Neural cell (in vitro differentiated cells): ENCODE measurements around the gene MRPL48. TPM values are rescaled to one million over a fixed set of nuclear protein-coding genes. Genes with fewer than 3 reads are reported as not detected.
A peak's percentile ranks its signal among the peaks of the same experiment; 100 is the strongest.
"Not testable (repeated sequence)": the region's sequence is repeated elsewhere in the genome, so short reads cannot be mapped to it uniquely, and the experiment has no call there.

Experiments
- H2AFZ ChIP-seq: fragments of 200-600, 300-800 bp; sonication (generic), shearing (Covaris generic); 2 replicates; pipeline ENCODE4 v1.6.0; 2014; ENCODE audit warnings: low read depth, mild to moderate bottlenecking, antibody characterized with exemption, low read length, moderate library complexity
- H3F3A ChIP-seq: fragments of 200-600 bp; shearing (Covaris generic); 2 replicates; pipeline ENCODE4 v1.6.1; 2016; ENCODE audit warnings: mild to moderate bottlenecking, moderate library complexity, mixed read lengths, antibody characterized with exemption, low read length; ENCODE audit not compliant: insufficient read depth, poor library complexity, severe bottlenecking
- H3K27ac ChIP-seq: fragments of 200-600, 300-800 bp; sonication (generic), shearing (Covaris generic); 2 replicates; pipeline ENCODE4 v1.5.1; 2014; ENCODE audit warnings: mild to moderate bottlenecking, low read length, moderate library complexity
- H3K27me3 ChIP-seq: fragments of 300-800, 200-600 bp; sonication (generic), shearing (Covaris generic); 2 replicates; pipeline ENCODE4 v1.6.0; 2014; ENCODE audit warnings: mild to moderate bottlenecking, low read depth, low read length, moderate library complexity; ENCODE audit not compliant: insufficient read depth
- H3K36me3 ChIP-seq: fragments of 300-800, 200-600 bp; sonication (generic), shearing (Covaris generic); 2 replicates; pipeline ENCODE4 v1.5.1; 2014; ENCODE audit warnings: mild to moderate bottlenecking, antibody characterized with exemption, low read length, moderate library complexity; ENCODE audit not compliant: insufficient read depth
- H3K4me2 ChIP-seq: fragments of 300-800, 200-600 bp; sonication (generic), shearing (Covaris generic); 2 replicates; pipeline ENCODE4 v1.6.0; 2014; ENCODE audit warnings: mild to moderate bottlenecking, low read length
- H3K4me3 ChIP-seq: fragments of 300-800, 200-600 bp; sonication (generic), shearing (Covaris generic); 2 replicates; pipeline ENCODE4 v1.5.1; 2014; ENCODE audit warnings: mild to moderate bottlenecking, low read length, moderate library complexity
- H3K79me2 ChIP-seq: fragments of 200-600 bp; shearing (Covaris generic); replicated peaks from 2 replicates; pipeline ENCODE4 v1.6.0; 2014; ENCODE audit warnings: mild to moderate bottlenecking, low read length, moderate library complexity; ENCODE audit not compliant: insufficient read depth
- H3K9ac ChIP-seq: fragments of 300-800, 200-600 bp; sonication (generic), shearing (Covaris generic); 2 replicates; pipeline ENCODE4 v1.6.1; 2016; ENCODE audit warnings: mild to moderate bottlenecking, low read length, mixed read lengths
- H3K9me2 ChIP-seq: fragments of 200-600 bp; shearing (Covaris generic); 2 replicates; pipeline ENCODE4 v1.6.1; 2016; ENCODE audit warnings: mild to moderate bottlenecking, low read length, mixed read lengths; ENCODE audit not compliant: insufficient read depth
- H3K9me3 ChIP-seq: fragments of 200-600, 300-800 bp; sonication (generic), shearing (Covaris generic); 2 replicates; pipeline ENCODE4 v1.6.1; 2016; ENCODE audit warnings: mild to moderate bottlenecking, mixed run types, low read length, moderate library complexity, mixed read lengths
- H4K20me1 ChIP-seq: fragments of 200-600 bp; shearing (Covaris generic); 2 replicates; pipeline ENCODE4 v1.6.1; 2016; ENCODE audit warnings: mild to moderate bottlenecking, mixed run types; ENCODE audit not compliant: insufficient read depth
- EP300 ChIP-seq: fragments of 450-650 bp; conservative IDR thresholded peaks from 2 replicates; pipeline ENCODE4 v1.6.1; 2014; ENCODE audit warnings: antibody characterized with exemption, mild to moderate bottlenecking, moderate library complexity; ENCODE audit not compliant: poor library complexity, severe bottlenecking
- EZH2 ChIP-seq: fragments of 200-600, 300-800 bp; shearing (Covaris generic), sonication (generic); IDR thresholded peaks from 2 replicates; pipeline ENCODE4 v1.6.1; 2014; ENCODE audit warnings: antibody characterized with exemption, low read length, borderline replicate concordance, mild to moderate bottlenecking; ENCODE audit not compliant: insufficient read depth, poor library complexity, severe bottlenecking
- MXI1 ChIP-seq: fragments of 450-650 bp; conservative IDR thresholded peaks from 2 replicates; pipeline ENCODE4 v1.6.1; 2014; ENCODE audit warnings: antibody characterized with exemption, mild to moderate bottlenecking; ENCODE audit not compliant: poor library complexity, severe bottlenecking
- POLR2AphosphoS5 ChIP-seq: IDR thresholded peaks from 2 replicates; pipeline ENCODE4 v1.6.1; 2012
- RAD21 ChIP-seq: fragments of 450-650 bp; conservative IDR thresholded peaks from 2 replicates; pipeline ENCODE4 v1.6.1; 2014; ENCODE audit warnings: antibody characterized with exemption, mild to moderate bottlenecking, moderate library complexity
- SMC3 ChIP-seq: fragments of 450-650 bp; conservative IDR thresholded peaks from 2 replicates; pipeline ENCODE4 v1.6.1; 2014; ENCODE audit warnings: antibody characterized with exemption, mild to moderate bottlenecking, moderate library complexity; ENCODE audit not compliant: poor library complexity
- TAF1 ChIP-seq: IDR thresholded peaks from 2 replicates; pipeline ENCODE4 v1.6.1; 2012; ENCODE audit warnings: low read depth
- polyA plus RNA-seq: library from polyadenylated mRNA; depleted of rRNA; stranded (reverse); fragments of >200 nt; gene quantifications from 2 replicates; pipeline ENCODE4 v1.2.3, GENCODE V29; 2014
- TF ChIP-seq, protein P1 (sequence below): fragments of 450-650 bp; IDR thresholded peaks from 2 replicates; pipeline ENCODE4 v1.5.1; 2014; ENCODE audit warnings: antibody characterized with exemption, mild to moderate bottlenecking, moderate library complexity; ENCODE audit not compliant: poor library complexity, severe bottlenecking
- TF ChIP-seq, protein P2 (sequence below): IDR thresholded peaks from 2 replicates; pipeline ENCODE4 v1.6.1; 2012; ENCODE audit warnings: borderline replicate concordance

Gene MRPL48
- polyA plus RNA-seq, 1 donor from 2014 or later: 98.3 TPM

DNA sequence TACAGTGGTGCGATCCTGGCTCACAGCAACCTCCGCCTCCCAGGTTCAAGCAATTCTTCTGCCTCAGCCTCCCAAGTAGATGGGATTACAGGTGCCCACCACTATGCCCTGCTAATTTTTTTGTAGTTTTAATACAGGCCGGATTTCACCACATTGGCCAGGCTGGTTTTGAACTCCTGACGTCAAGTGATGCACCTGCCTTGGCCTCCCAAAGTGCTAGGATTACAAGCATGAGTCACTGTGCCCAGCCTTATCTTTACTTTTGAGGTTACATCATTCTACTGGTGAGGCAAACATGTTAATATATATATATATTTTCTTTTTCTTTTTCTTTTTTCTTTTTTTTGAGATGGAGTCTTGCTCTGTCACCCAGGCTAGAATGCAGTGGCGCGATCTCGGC, 16.9 kb upstream of the MRPL48 start:
- H3K36me3 ChIP-seq, H3K4me2 ChIP-seq, H3K9ac ChIP-seq, H3K4me3 ChIP-seq, H2AFZ ChIP-seq, H3K9me2 ChIP-seq, H4K20me1 ChIP-seq, H3K9me3 ChIP-seq, H3K27me3 ChIP-seq, H3K27ac ChIP-seq, H3F3A ChIP-seq, H3K79me2 ChIP-seq: not testable (repeated sequence)

DNA sequence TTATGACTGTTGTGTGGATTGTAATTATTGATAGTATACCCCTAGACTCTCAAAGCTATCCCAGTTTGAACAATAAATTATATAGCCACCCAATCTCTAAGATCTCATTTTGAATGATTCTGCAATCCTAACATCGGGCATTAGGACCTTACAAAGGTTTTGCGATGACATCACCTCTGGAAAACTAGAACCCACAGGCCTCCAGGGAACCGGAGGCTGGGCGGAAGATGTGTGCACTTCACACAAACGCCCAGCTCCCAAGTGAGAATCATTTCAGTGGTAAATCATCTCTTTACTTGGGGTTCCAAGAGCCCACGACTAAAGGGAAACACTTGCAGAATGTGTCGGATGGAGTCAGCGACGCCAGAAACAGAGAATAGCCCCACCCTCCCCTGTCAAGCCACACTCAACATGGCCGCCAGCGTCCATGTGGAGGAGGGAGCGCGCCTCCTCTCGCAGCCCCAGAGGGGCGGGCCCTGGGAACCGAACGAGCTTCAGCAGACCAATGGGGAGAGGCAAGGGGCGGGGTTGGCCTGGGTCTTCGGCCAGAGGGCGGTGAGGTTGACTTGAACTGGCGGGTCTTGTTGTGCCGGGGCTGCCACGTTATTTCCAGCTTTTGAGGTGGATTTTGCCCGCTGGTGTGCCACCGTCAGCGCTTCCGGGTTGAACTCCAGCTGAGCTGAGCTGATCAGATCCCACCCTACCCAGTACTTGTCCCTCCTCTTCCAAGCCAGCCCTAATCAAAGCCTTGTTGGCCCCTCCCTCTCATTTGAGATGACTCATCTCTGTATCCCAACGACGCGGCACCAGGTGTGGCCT, 8.4 kb upstream of the MRPL48 start:
- Histone ChIP-seq H3K9ac (peak overlapping the region; percentile 88), H3F3A (peaks cover 4% of the 10 kb centered on the region), H3K4me3 (peak overlapping the region; percentile 65), H3K4me2 (peak overlapping the region; percentile 54), H4K20me1 (no peaks in the 10 kb centered on the region), H2AFZ (peak overlapping the region; percentile 79), H3K9me2 (no peaks in the 10 kb centered on the region), H3K27me3 (no peaks in the 10 kb centered on the region), H3K27ac (peak overlapping the region; percentile 98), H3K79me2 (no peaks in the 10 kb centered on the region), H3K36me3 (no peaks in the 10 kb centered on the region), H3K9me3 (no peaks in the 10 kb centered on the region)
- TF ChIP-seq EP300 (peak; percentile 86), MXI1 (peak; percentile 95), TAF1 (peak; percentile 83), POLR2AphosphoS5 (peak; percentile 98), SMC3 (peak; percentile 59), EZH2 (no peak), RAD21 (peak; percentile 57)
- TF ChIP-seq, protein P1, sequence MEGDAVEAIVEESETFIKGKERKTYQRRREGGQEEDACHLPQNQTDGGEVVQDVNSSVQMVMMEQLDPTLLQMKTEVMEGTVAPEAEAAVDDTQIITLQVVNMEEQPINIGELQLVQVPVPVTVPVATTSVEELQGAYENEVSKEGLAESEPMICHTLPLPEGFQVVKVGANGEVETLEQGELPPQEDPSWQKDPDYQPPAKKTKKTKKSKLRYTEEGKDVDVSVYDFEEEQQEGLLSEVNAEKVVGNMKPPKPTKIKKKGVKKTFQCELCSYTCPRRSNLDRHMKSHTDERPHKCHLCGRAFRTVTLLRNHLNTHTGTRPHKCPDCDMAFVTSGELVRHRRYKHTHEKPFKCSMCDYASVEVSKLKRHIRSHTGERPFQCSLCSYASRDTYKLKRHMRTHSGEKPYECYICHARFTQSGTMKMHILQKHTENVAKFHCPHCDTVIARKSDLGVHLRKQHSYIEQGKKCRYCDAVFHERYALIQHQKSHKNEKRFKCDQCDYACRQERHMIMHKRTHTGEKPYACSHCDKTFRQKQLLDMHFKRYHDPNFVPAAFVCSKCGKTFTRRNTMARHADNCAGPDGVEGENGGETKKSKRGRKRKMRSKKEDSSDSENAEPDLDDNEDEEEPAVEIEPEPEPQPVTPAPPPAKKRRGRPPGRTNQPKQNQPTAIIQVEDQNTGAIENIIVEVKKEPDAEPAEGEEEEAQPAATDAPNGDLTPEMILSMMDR: peak; percentile 47
- TF ChIP-seq, protein P2, sequence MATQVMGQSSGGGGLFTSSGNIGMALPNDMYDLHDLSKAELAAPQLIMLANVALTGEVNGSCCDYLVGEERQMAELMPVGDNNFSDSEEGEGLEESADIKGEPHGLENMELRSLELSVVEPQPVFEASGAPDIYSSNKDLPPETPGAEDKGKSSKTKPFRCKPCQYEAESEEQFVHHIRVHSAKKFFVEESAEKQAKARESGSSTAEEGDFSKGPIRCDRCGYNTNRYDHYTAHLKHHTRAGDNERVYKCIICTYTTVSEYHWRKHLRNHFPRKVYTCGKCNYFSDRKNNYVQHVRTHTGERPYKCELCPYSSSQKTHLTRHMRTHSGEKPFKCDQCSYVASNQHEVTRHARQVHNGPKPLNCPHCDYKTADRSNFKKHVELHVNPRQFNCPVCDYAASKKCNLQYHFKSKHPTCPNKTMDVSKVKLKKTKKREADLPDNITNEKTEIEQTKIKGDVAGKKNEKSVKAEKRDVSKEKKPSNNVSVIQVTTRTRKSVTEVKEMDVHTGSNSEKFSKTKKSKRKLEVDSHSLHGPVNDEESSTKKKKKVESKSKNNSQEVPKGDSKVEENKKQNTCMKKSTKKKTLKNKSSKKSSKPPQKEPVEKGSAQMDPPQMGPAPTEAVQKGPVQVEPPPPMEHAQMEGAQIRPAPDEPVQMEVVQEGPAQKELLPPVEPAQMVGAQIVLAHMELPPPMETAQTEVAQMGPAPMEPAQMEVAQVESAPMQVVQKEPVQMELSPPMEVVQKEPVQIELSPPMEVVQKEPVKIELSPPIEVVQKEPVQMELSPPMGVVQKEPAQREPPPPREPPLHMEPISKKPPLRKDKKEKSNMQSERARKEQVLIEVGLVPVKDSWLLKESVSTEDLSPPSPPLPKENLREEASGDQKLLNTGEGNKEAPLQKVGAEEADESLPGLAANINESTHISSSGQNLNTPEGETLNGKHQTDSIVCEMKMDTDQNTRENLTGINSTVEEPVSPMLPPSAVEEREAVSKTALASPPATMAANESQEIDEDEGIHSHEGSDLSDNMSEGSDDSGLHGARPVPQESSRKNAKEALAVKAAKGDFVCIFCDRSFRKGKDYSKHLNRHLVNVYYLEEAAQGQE: peak; percentile 90
